H9 (cell line): ENCODE results near the gene RASA3. TPM values are rescaled to one million over a fixed set of nuclear protein-coding genes. Genes with fewer than 3 reads are reported as not detected.

Experiments used
- DNase-seq: peaks from one replicate; pipeline ENCODE4 v3.0.0-alpha.2; 2017
- H2AFZ ChIP-seq: one replicate; pipeline ENCODE4 v1.6.1; 2013; ENCODE audit warnings: mild to moderate bottlenecking, low read length, control low read depth, moderate library complexity
- H2AK5ac ChIP-seq: 2 replicates; pipeline ENCODE4 v1.6.1; 2013; ENCODE audit warnings: low read length, control low read depth, mixed read lengths; ENCODE audit not compliant: insufficient read length
- H2BK120ac ChIP-seq: one replicate; pipeline ENCODE4 v1.6.1; 2013; ENCODE audit warnings: low read depth, mild to moderate bottlenecking, low read length, control low read depth, inconsistent platforms; ENCODE audit not compliant: poor library complexity, severe bottlenecking
- H2BK12ac ChIP-seq: 2 replicates; pipeline ENCODE4 v1.6.1; 2013; ENCODE audit warnings: low read length, control low read depth, mixed read lengths, low read depth; ENCODE audit not compliant: insufficient read length
- H2BK15ac ChIP-seq: 2 replicates; pipeline ENCODE4 v1.6.1; 2013; ENCODE audit warnings: low read depth, low read length, control low read depth
- H2BK20ac ChIP-seq: one replicate; pipeline ENCODE4 v1.6.1; 2013; ENCODE audit warnings: low read depth, mild to moderate bottlenecking, low read length, control low read depth, inconsistent platforms; ENCODE audit not compliant: poor library complexity, severe bottlenecking
- H2BK5ac ChIP-seq: 2 replicates; pipeline ENCODE4 v1.6.1; 2013; ENCODE audit warnings: low read length, control low read depth, mixed read lengths; ENCODE audit not compliant: insufficient read length
- H3K14ac ChIP-seq: 2 replicates; pipeline ENCODE4 v1.6.1; 2013; ENCODE audit warnings: low read length, control low read depth; ENCODE audit not compliant: insufficient read depth
- H3K18ac ChIP-seq: 2 replicates; pipeline ENCODE4 v1.6.1; 2013; ENCODE audit warnings: low read depth, mild to moderate bottlenecking, mixed read lengths, low read length, control low read depth; ENCODE audit not compliant: insufficient read length
- H3K23ac ChIP-seq: 2 replicates; pipeline ENCODE4 v1.6.1; 2013; ENCODE audit warnings: low read length, control low read depth, mixed read lengths, low read depth; ENCODE audit not compliant: insufficient read length
- H3K23me2 ChIP-seq: 2 replicates; pipeline ENCODE4 v1.6.1; 2013; ENCODE audit warnings: low read depth, mild to moderate bottlenecking, mixed read lengths, low read length, control low read depth; ENCODE audit not compliant: insufficient read length, poor library complexity, severe bottlenecking
- H3K27ac ChIP-seq: 2 replicates; pipeline ENCODE4 v1.5.1; 2013; ENCODE audit warnings: low read length, control low read depth, mixed read lengths, low read depth; ENCODE audit not compliant: insufficient read length
- H3K27me3 ChIP-seq: 2 replicates; pipeline ENCODE4 v1.6.1; 2013; ENCODE audit warnings: low read length, control low read depth, inconsistent platforms; ENCODE audit not compliant: insufficient read depth
- H3K4ac ChIP-seq: 2 replicates; pipeline ENCODE4 v1.6.1; 2013; ENCODE audit warnings: low read depth, mild to moderate bottlenecking, control low read depth, inconsistent platforms, low read length, moderate library complexity
- H3K4me1 ChIP-seq: 2 replicates; pipeline ENCODE4 v1.6.1; 2013; ENCODE audit warnings: low read length, control low read depth, inconsistent platforms; ENCODE audit not compliant: insufficient read depth
- H3K4me2 ChIP-seq: 2 replicates; pipeline ENCODE4 v1.6.1; 2013; ENCODE audit warnings: low read length, control low read depth, mixed read lengths; ENCODE audit not compliant: insufficient read length, insufficient read depth
- H3K56ac ChIP-seq: 2 replicates; pipeline ENCODE4 v1.6.1; 2013; ENCODE audit warnings: low read depth, mild to moderate bottlenecking, mixed read lengths, low read length, control low read depth; ENCODE audit not compliant: insufficient read length
- H3K79me1 ChIP-seq: 2 replicates; pipeline ENCODE4 v1.6.1; 2013; ENCODE audit warnings: low read depth, mild to moderate bottlenecking, moderate library complexity, low read length, control low read depth, inconsistent platforms; ENCODE audit not compliant: insufficient read depth, poor library complexity, severe bottlenecking
- H3K79me2 ChIP-seq: 2 replicates; pipeline ENCODE4 v1.6.1; 2013; ENCODE audit warnings: low read length, control low read depth, inconsistent platforms; ENCODE audit not compliant: insufficient read depth
- H3K9ac ChIP-seq: 2 replicates; pipeline ENCODE4 v1.6.1; 2013; ENCODE audit warnings: low read length, control low read depth, mixed read lengths; ENCODE audit not compliant: insufficient read length; ENCODE audit errors: extremely low read depth
- H3K9me3 ChIP-seq: one replicate; pipeline ENCODE4 v1.6.1; 2013; ENCODE audit warnings: low read depth, low read length, inconsistent platforms; ENCODE audit not compliant: control insufficient read depth
- H3T11ph ChIP-seq: one replicate; pipeline ENCODE4 v1.6.1; 2013; ENCODE audit warnings: mild to moderate bottlenecking, low read length, control low read depth, inconsistent platforms
- H4K20me1 ChIP-seq: one replicate; pipeline ENCODE4 v1.6.1; 2013; ENCODE audit not compliant: control insufficient read depth, insufficient read length, insufficient read depth
- H4K5ac ChIP-seq: 2 replicates; pipeline ENCODE4 v1.6.1; 2013; ENCODE audit warnings: low read depth, mild to moderate bottlenecking, mixed read lengths, low read length, control low read depth; ENCODE audit not compliant: insufficient read length
- H4K8ac ChIP-seq: replicated peaks from 2 replicates; pipeline ENCODE4 v1.6.1; 2013; ENCODE audit warnings: low read length, control low read depth, mixed read lengths, low read depth; ENCODE audit not compliant: insufficient read length
- H4K91ac ChIP-seq: 2 replicates; pipeline ENCODE4 v1.6.1; 2013; ENCODE audit warnings: low read depth, mild to moderate bottlenecking, moderate library complexity, mixed read lengths, low read length, control low read depth; ENCODE audit not compliant: insufficient read length
- H3K27ac Mint-ChIP-seq, 3 experiments: 2 replicates in 2 of 3; 3 replicates in 1 of 3; pipeline ENCODE4 v1.8.0; 2020 to 2021; ENCODE audit warnings: mixed read lengths in 3 of 3, mild to moderate bottlenecking in 1 of 3, moderate library complexity in 1 of 3
- H3K27me3 Mint-ChIP-seq: 2 replicates; pipeline ENCODE4 v1.8.0; 2021; ENCODE audit warnings: low read depth, mild to moderate bottlenecking, moderate library complexity, mixed read lengths
- H3K36me3 Mint-ChIP-seq, 3 experiments: 2 replicates in 2 of 3; 3 replicates in 1 of 3; pipeline ENCODE4 v1.8.0; 2020 to 2021; ENCODE audit warnings: low read depth in 3 of 3, mixed read lengths in 3 of 3; ENCODE audit not compliant: insufficient read depth in 1 of 3
- H3K4me1 Mint-ChIP-seq, 2 experiments: 2 replicates each; pipeline ENCODE4 v1.8.0; 2020; ENCODE audit warnings: mixed read lengths in 2 of 2
- H3K4me3 Mint-ChIP-seq, 2 experiments: 2 replicates in 1 of 2; 3 replicates in 1 of 2; pipeline ENCODE4 v1.8.0; 2020 to 2021; ENCODE audit warnings: mild to moderate bottlenecking in 2 of 2, mixed read lengths in 2 of 2, moderate library complexity in 1 of 2
- H3K9me3 Mint-ChIP-seq, 2 experiments: 2 replicates in 1 of 2; 3 replicates in 1 of 2; pipeline ENCODE4 v1.8.0; 2020; ENCODE audit warnings: mild to moderate bottlenecking in 2 of 2, mixed read lengths in 2 of 2, moderate library complexity in 1 of 2
- WGBS: extraction: QIAGEN DNeasy Blood & Tissue Kit; methylation state at CpG from one replicate; pipeline ENCODE4 v1.1.7; 2013; ENCODE audit warnings: missing lambda C conversion rate, low lambda C conversion rate, mixed read lengths; ENCODE audit not compliant: insufficient read length; ENCODE audit errors: extremely low coverage; 5-methylcytosine and 5-hydroxymethylcytosine counted together
- total RNA-seq: library from RNA; stranded (reverse); gene quantifications from 2 replicates; pipeline ENCODE4 v1.2.1, GENCODE V29; 2021
- TF ChIP-seq, protein P1 (sequence below): fragments of 200-600 bp; sonication (generic); conservative IDR thresholded peaks from 3 replicates; pipeline ENCODE4 v1.8.0; 2021; ENCODE audit warnings: antibody characterized with exemption, mild to moderate bottlenecking

The RASA3 gene
- total RNA-seq, 1 experiment from 2014 or later: 12.3 TPM

DNA sequence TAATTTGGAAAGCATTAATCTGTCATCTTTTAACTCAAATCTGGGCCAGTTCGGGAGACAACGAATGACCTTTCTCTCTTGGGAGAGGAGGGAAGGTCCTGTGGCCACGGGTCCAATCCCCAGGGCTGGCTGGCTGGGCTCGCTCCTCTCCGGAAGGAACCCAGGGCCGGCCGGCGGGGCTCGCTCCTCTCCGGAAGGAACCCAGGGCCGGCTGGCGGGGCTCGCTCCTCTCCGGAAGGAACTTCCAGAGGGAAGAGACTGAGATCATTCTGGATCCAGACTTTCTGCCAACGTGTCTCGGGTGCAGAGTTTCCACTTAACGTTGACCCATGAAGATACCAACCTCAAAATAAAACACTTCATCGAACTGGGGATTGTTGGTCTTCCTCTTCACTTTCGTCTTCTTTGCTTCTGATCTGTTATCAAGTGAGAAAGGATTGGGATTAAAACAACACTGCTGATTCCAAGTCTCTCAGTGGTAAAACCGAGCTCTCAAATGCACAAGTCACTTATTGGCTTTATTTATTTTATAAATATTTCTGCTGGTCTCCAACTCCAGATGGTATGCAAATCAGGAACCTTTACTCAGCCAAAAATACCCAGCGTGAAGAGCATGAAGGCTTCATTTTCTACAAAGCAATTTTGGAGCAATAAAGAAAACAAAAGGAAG, 105.2 kb downstream of the RASA3 start:
- Histone ChIP-seq H3K23me2 (no peaks in the 10 kb centered on the region), H3K79me1 (no peaks in the 10 kb centered on the region), H2BK20ac (no peak overlapping the region), H2BK12ac (no peak overlapping the region), H3K4me2 (no peak overlapping the region), H3K4me1 (no peaks in the 10 kb centered on the region; the same call in 1 of the 2 replicates), H4K91ac (no peak overlapping the region), H4K20me1 (no peaks in the 10 kb centered on the region), H2BK120ac (no peak overlapping the region), H3K56ac (no peak overlapping the region), H3K14ac (no peak overlapping the region), H3K4ac (no peak overlapping the region), H2BK15ac (no peak overlapping the region), H3K79me2 (no peaks in the 10 kb centered on the region), H3K27ac (no peak overlapping the region), H3K18ac (no peak overlapping the region), H2BK5ac (no peak overlapping the region), H3K9me3 (no peaks in the 10 kb centered on the region), H2AFZ (no peak overlapping the region), H4K8ac (no peak overlapping the region), H2AK5ac (no peak overlapping the region), H3K27me3 (no peaks in the 10 kb centered on the region), H3T11ph (no peak overlapping the region), H4K5ac (no peak overlapping the region), H3K23ac (no peak overlapping the region), H3K9ac (no peak overlapping the region)
- no CpG with 5 or more reads among the region's 21 CpGs for WGBS
- Mint-ChIP-seq H3K4me3 (no peak overlapping the region), H3K4me1 (peaks cover 3 to 19% of the 10 kb centered on the region in 2 experiments; a peak in 3 of 4 replicates), H3K36me3 (peaks cover 2 to 15% (median 9%) of the 10 kb centered on the region in 3 experiments; a peak in 6 of 7 replicates), H3K27ac (peak overlapping the region in 1 of 3 experiments; percentile 71; a peak in 1 of 7 replicates), H3K27me3 (no peaks in the 10 kb centered on the region), H3K9me3 (peaks cover 0 to 6% of the 10 kb centered on the region in 2 experiments; a peak in 1 of 5 replicates)
- TF ChIP-seq, protein P1, sequence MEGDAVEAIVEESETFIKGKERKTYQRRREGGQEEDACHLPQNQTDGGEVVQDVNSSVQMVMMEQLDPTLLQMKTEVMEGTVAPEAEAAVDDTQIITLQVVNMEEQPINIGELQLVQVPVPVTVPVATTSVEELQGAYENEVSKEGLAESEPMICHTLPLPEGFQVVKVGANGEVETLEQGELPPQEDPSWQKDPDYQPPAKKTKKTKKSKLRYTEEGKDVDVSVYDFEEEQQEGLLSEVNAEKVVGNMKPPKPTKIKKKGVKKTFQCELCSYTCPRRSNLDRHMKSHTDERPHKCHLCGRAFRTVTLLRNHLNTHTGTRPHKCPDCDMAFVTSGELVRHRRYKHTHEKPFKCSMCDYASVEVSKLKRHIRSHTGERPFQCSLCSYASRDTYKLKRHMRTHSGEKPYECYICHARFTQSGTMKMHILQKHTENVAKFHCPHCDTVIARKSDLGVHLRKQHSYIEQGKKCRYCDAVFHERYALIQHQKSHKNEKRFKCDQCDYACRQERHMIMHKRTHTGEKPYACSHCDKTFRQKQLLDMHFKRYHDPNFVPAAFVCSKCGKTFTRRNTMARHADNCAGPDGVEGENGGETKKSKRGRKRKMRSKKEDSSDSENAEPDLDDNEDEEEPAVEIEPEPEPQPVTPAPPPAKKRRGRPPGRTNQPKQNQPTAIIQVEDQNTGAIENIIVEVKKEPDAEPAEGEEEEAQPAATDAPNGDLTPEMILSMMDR: no peak
- no peak for DNase-seq
